HepG2 (cell line): ENCODE measurements around the gene ABCD1. TPM values are rescaled to one million over a fixed set of nuclear protein-coding genes. Genes with fewer than 3 reads are reported as not detected.
A peak's percentile ranks its signal among the peaks of the same experiment; 100 is the strongest.

Experiments used
- FOSL2 ChIP-seq: sonication (generic); formaldehyde crosslinking; IDR thresholded peaks from 2 replicates; pipeline ENCODE4 v1.4.0; 2020; ENCODE audit warnings: missing genetic modification reagents
- FOXO4 ChIP-seq: sonication (generic); formaldehyde crosslinking; conservative IDR thresholded peaks from 2 replicates; pipeline ENCODE4 v1.8.1; 2023; ENCODE audit warnings: missing genetic modification reagents
- MNT ChIP-seq: fragments of 450-650 bp; IDR thresholded peaks from 2 replicates; pipeline ENCODE4 v1.6.1; 2016
- NR0B2 ChIP-seq: sonication (generic); formaldehyde crosslinking; IDR thresholded peaks from 2 replicates; pipeline ENCODE4 v1.4.0; 2020; ENCODE audit warnings: mild to moderate bottlenecking, missing genetic modification reagents
- TFDP2 ChIP-seq: sonication (generic); formaldehyde crosslinking; IDR thresholded peaks from 2 replicates; pipeline ENCODE4 v1.4.0; 2020; ENCODE audit warnings: missing genetic modification reagents
- ZNF124 ChIP-seq: sonication (generic); formaldehyde crosslinking; IDR thresholded peaks from 2 replicates; pipeline ENCODE4 v1.4.0; 2020; ENCODE audit warnings: missing genetic modification reagents
- ZNF138 ChIP-seq: sonication (generic); formaldehyde crosslinking; IDR thresholded peaks from 2 replicates; pipeline ENCODE4 v1.5.0; 2020; ENCODE audit warnings: mild to moderate bottlenecking, low read depth, missing genetic modification reagents
- ZNF33A ChIP-seq: sonication (generic); formaldehyde crosslinking; IDR thresholded peaks from 2 replicates; pipeline ENCODE4 v1.5.1; 2020; ENCODE audit warnings: missing genetic modification reagents, mild to moderate bottlenecking, moderate library complexity, borderline replicate concordance
- ZNF407 ChIP-seq: sonication (generic); formaldehyde crosslinking; IDR thresholded peaks from one replicate; pipeline ENCODE4 v1.5.1; 2020; ENCODE audit warnings: mild to moderate bottlenecking, missing genetic modification reagents; ENCODE audit errors: not compliant biosample characterization
- ZNF552 ChIP-seq: sonication (generic); formaldehyde crosslinking; IDR thresholded peaks from 2 replicates; pipeline ENCODE4 v1.9.0; 2022; ENCODE audit warnings: missing genetic modification reagents, mild to moderate bottlenecking, borderline replicate concordance
- ZNF746 ChIP-seq: sonication (generic); formaldehyde crosslinking; IDR thresholded peaks from 2 replicates; pipeline ENCODE4 v1.8.0; 2022; ENCODE audit warnings: mild to moderate bottlenecking, missing genetic modification reagents
- polyA plus RNA-seq, 8 experiments: library from polyadenylated mRNA; depleted of rRNA in 3 of 8; stranded (reverse) in 7 of 8; unstranded in 1 of 8; fragments of >200 nt; fragmentation: Illumina TruSeq in 4 of 8; extraction: Trizol in 4 of 8; gene quantifications; 2 replicates each; pipeline versions ENCODE4 v1.2.1 to v1.2.3, GENCODE V29; 2011 to 2016; ENCODE audit warnings: low read depth in 4 of 8, missing spikeins in 1 of 8, mixed read lengths in 1 of 8; ENCODE audit not compliant: insufficient read depth in 1 of 8
- total RNA-seq, 5 experiments: library from RNA; depleted of rRNA; stranded (reverse); fragments of >200 nt; fragmentation: Illumina TruSeq; extraction: Trizol; gene quantifications; 2 replicates each; pipeline ENCODE4 v1.2.3, GENCODE V29; 2016; ENCODE audit warnings: low read depth in 1 of 5

ABCD1 gene
- total and polyA plus RNA-seq, 2 of the 13 experiments (the other 11 are each of a cell fraction or from before 2014, with no cell fraction given) = 11.4 to 15.9 TPM

- TF ChIP-seq FOXO4 (CRISPR knock-in tag) = no peak
- no peak for TF ChIP-seq ZNF407 (CRISPR knock-in tag)
- TF ChIP-seq ZNF33A = no peak
- no peak for TF ChIP-seq ZNF138 (CRISPR knock-in tag)
- 0 out of 2 replicates have a peak, but pooled peaks have one; percentile 38 for TF ChIP-seq NR0B2 (CRISPR knock-in tag)
- no peak for TF ChIP-seq MNT
- TF ChIP-seq ZNF552 = no peak
- TF ChIP-seq ZNF124 = no peak
- 0 out of 2 replicates have a peak, but pooled peaks have one; percentile 66 for TF ChIP-seq ZNF746
- 0 out of 2 replicates have a peak, but pooled peaks have one; percentile 27 for TF ChIP-seq TFDP2 (CRISPR knock-in tag)
- TF ChIP-seq FOSL2 (CRISPR knock-in tag) = peak; percentile 93
These were observed 1.8 kb downstream of the ABCD1 start (continued) for GRCh38 chrX:153726286-153727122.
